Activated T-cell treated with anti-CD3 and anti-CD28 coated beads, Interleukin-2, amount 50 U/mL, for 72 hours (primary cell): ENCODE results near the gene TXNRD2. TPM values are rescaled to one million over a fixed set of nuclear protein-coding genes. Genes with fewer than 3 reads are reported as not detected.

Experiments
- ATAC-seq, 2 donors: fragments of 150-1000 bp; cut with Tn5 transposase; replicated peaks in 1 of 2; 2 replicates each; pipeline ENCODE4 v1.10.0; 2021; ENCODE audit warnings: moderate library complexity in 2 of 2, mild to moderate bottlenecking in 1 of 2
- DNase-seq, 2 donors: peaks; one replicate each; pipeline ENCODE4 v3.0.0; 2021 to 2022; ENCODE audit warnings: mixed read lengths in 1 of 2
- H3K27ac Mint-ChIP-seq: one replicate; pipeline ENCODE4 v1.8.0; 2022; ENCODE audit warnings: mild to moderate bottlenecking, moderate library complexity, mixed read lengths
- H3K27me3 Mint-ChIP-seq: one replicate; pipeline ENCODE4 v1.8.0; 2022; ENCODE audit warnings: low read depth, mixed read lengths
- H3K36me3 Mint-ChIP-seq, 2 donors: one replicate each; pipeline ENCODE4 v1.8.0; 2022; ENCODE audit warnings: mixed read lengths in 2 of 2, mild to moderate bottlenecking in 1 of 2; ENCODE audit not compliant: insufficient read depth in 2 of 2
- H3K4me1 Mint-ChIP-seq: one replicate; pipeline ENCODE4 v1.8.0; 2022; ENCODE audit warnings: low read depth, mixed read lengths
- H3K4me3 Mint-ChIP-seq, 2 donors: one replicate each; pipeline ENCODE4 v1.8.0; 2022; ENCODE audit warnings: mild to moderate bottlenecking in 2 of 2, mixed read lengths in 2 of 2, moderate library complexity in 2 of 2
- H3K9me3 Mint-ChIP-seq, 2 donors: one replicate each; pipeline ENCODE4 v1.8.0; 2022; ENCODE audit warnings: mixed read lengths in 2 of 2
- total RNA-seq, 2 donors: library from RNA; stranded (reverse); gene quantifications; one replicate each; pipeline ENCODE4 v1.2.3, GENCODE V29; 2022

TXNRD2 gene
- total RNA-seq, 2 donors from 2014 or later: 21.3 to 23.4 TPM

DNA sequence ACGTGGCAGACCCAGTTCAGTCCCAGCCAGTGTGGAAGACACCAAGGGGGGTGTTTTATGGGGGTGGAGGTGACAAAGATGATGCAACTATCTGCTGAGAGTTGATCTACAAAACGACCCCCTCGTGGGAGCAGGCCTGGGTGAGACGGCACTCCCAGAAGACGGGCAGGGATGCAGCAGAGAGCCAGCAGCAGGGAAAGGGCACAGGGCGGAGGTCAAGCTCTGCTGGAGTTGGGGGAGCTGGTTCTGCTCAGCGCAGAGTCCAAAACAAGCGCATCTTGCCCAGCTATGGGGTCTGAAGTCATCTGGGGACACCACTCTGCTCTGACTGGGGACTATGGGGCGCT, 90.9 kb downstream of the TXNRD2 start:
- H3K9me3 Mint-ChIP-seq: no peaks in the 10 kb centered on the region
- H3K4me3 Mint-ChIP-seq: no peak overlapping the region
- peaks cover 48% of the 10 kb centered on the region for H3K4me1 Mint-ChIP-seq
- DNase-seq (no peak), ATAC-seq (no peak)
- no peaks in the 10 kb centered on the region for H3K27me3 Mint-ChIP-seq
- H3K36me3 Mint-ChIP-seq: peaks cover 0 to 9% of the 10 kb centered on the region in 2 donors
- H3K27ac Mint-ChIP-seq: no peak overlapping the region

DNA sequence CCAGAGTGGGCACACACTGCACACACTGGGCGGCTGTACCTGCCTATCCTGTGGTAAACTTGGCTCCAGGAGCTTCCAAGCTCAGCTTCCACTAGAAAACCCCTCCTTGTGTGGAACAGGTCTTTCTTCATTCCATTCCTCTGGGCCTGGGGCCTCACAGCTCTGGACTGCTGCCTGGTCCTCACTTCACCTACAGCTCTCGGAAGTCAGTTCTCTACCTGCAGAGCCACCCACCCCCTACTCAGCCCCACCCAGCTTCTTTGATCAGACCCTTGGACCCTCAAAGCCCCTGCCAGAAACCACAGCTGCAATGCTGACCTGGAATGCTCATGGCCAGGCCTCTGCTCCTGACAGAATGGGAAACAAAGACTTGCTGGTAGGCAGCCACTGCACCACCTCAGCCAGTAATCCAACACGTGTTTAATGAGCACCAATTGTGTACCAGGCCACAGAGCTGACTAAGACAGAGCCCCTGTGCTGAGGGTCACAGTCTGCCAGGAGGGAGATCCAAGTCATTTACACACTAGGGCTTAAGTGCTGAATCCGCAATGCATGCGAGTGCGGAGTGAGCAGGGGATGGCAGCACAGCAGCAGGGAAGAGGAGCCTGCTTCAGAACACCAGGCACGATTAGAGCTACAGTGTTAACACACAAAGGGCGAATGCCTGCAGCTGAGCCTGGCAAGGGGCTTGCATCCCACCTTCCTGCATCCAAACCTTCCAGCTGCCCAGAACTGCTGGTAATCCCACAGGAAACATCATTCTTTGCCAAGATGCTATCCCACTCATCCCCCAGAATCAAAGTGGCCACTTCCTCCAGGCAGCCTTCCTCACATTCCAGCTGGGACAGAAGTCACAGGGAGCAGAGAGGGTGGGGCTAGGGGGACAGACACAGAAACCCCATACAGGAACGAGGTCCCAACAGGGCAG, 91.5 kb downstream of the TXNRD2 start:
- Mint-ChIP-seq H3K27me3 (no peaks in the 10 kb centered on the region), H3K9me3 (no peaks in the 10 kb centered on the region), H3K27ac (no peak overlapping the region), H3K4me1 (peaks cover 53% of the 10 kb centered on the region), H3K36me3 (peaks cover 0 to 9% of the 10 kb centered on the region in 2 donors), H3K4me3 (no peak overlapping the region)
- no peak for ATAC-seq
- no peak for DNase-seq

DNA sequence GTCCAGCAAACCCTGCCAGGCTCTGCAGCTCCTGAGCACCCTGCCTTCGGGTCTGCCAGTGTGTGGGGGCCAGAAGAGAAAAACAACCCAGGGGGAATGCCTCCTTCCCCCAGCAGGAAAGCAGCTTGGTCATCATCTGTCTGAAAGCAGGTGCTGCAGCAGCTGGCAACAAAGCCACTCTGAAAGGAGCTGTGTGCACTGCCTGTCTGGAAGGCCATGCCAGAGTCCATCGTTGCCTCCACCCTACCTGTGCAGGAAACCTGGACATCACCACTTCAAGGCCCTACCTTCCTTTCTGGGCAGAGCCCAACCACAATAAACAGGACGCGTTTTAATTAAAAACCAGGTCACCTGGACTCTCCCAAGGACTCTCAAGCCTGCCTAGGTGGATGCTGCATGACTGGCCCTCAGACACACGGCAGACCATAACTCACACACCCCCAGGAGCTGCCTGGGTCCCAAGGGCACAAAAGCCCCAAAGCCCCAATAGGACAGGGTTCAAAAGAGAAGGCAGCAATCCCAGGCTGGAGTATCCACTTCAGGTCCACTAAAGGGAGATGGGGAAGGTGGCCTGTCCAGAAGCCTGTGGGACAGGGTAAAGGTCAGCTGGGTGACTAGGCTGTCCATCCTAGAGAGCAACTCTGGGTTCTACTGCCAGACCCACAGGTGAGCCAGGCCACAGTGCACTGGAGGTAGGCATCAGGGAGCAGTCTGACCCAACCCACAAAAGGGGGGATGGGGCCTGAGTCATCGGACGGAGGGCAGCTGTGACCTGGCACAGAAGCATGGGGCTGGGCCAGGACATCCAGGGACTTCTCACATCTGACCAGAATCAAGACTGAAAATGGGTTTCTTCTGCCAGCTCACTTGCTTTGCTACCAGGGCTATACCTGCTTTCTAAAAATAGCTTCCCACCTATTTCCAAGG, 93.1 kb downstream of the TXNRD2 start:
- H3K4me1 Mint-ChIP-seq: peaks cover 59% of the 10 kb centered on the region
- DNase-seq (no peak), ATAC-seq (no peak)
- H3K9me3 Mint-ChIP-seq: no peaks in the 10 kb centered on the region
- no peaks in the 10 kb centered on the region for H3K27me3 Mint-ChIP-seq
- no peak overlapping the region for H3K4me3 Mint-ChIP-seq
- peaks cover 0 to 6% of the 10 kb centered on the region in 2 donors for H3K36me3 Mint-ChIP-seq
- no peak overlapping the region for H3K27ac Mint-ChIP-seq

DNA sequence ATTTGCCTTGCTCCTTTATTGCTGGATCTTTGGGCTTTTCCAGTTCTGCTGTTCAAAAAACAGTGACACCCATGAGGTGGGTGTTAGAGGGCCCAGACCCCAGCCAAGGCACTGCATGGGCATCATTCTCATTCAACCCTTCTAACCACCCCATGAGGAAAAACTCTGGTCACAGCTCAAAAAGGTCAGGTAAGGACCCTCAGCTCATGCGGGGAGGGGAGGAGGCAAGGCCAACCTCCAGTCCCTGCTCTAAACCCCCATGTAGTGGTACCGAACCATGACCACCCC, 94.3 kb downstream of the TXNRD2 start:
- DNase-seq (no peak), ATAC-seq (no peak)
- Mint-ChIP-seq H3K27me3 (no peaks in the 10 kb centered on the region), H3K4me3 (no peak overlapping the region), H3K4me1 (peaks cover 47% of the 10 kb centered on the region), H3K27ac (no peak overlapping the region), H3K36me3 (peaks cover 0 to 6% of the 10 kb centered on the region in 2 donors), H3K9me3 (no peaks in the 10 kb centered on the region)

DNA sequence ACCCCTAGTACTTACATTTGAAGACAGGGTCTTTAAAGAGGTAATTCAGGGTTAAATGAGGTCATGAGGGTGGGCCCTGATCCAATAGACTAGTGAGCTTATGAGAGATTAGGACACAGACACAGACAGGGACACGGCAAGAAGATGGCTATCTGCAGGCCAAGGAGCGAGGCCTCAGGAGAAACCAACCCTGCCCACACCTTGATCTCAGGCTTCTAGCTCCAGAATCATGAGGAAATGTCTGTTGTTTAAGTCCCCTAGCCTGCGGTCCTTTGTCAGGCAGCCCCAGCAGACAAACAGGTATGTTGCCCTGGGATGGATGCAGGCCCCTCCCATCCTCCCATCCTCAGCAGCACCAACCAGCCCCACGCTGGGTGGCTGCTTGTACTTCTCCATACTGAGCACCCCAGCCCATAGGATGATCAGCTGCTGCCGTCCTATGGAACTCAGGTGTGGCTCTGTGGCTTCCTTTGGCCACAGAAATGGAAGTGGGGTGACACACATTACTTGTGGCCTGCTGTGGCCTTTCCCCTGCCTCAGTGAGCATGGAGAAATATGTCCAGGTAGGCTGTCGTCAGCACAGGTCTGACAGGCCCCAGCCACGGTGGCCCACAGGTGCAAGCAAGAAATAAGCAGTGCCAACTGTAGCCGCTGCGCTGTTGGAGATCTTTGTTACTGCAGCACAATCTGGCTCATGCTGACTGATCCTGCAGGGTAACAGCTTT, 94.8 kb downstream of the TXNRD2 start:
- DNase-seq: no peak
- Mint-ChIP-seq H3K27ac (no peak overlapping the region), H3K4me3 (no peak overlapping the region)

DNA sequence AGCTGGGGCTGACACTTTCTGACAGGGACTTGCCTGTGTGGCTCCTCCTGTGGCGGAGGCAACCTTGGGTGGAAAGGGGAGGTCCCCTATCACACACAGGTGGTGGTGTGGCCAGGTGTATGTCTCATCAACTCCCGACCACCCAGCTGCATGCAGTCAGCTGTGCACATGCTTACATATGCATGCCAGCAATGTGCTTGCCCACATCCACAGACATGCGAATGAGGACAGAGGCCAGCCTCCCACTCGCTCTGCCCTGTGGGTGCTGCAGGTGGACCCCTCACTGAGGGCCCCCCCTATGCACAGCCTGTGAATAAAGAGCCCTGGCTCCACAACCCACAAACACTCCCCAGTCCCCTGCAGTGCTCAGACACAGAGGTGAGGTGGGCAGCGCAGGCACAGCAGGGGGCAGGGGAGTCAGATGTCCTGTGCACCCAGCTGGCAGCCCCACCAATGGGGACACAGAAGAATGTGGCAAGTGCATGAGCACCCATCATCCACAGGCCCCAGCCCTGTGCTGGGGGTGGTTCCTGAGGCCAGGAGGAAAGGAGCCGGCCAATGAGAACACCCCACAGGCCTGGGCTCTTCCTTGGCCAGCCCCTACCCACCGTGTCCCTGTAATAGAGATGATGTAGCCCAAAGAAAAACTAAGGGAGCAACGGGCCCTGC, 96.4 kb downstream of the TXNRD2 start:
- Mint-ChIP-seq H3K27me3 (no peaks in the 10 kb centered on the region), H3K27ac (no peak overlapping the region), H3K4me3 (no peak overlapping the region), H3K9me3 (no peaks in the 10 kb centered on the region), H3K36me3 (peaks cover 0 to 6% of the 10 kb centered on the region in 2 donors), H3K4me1 (peaks cover 35% of the 10 kb centered on the region)
- DNase-seq: no peak
- ATAC-seq: peak; percentile 14 to 28

More for the DNA sequence above, 94.8 kb downstream of the TXNRD2 start:
- Mint-ChIP-seq H3K9me3 (no peaks in the 10 kb centered on the region), H3K36me3 (peaks cover 0 to 6% of the 10 kb centered on the region in 2 donors), H3K27me3 (no peaks in the 10 kb centered on the region), H3K4me1 (peaks cover 42% of the 10 kb centered on the region)
- no peak for ATAC-seq

DNA sequence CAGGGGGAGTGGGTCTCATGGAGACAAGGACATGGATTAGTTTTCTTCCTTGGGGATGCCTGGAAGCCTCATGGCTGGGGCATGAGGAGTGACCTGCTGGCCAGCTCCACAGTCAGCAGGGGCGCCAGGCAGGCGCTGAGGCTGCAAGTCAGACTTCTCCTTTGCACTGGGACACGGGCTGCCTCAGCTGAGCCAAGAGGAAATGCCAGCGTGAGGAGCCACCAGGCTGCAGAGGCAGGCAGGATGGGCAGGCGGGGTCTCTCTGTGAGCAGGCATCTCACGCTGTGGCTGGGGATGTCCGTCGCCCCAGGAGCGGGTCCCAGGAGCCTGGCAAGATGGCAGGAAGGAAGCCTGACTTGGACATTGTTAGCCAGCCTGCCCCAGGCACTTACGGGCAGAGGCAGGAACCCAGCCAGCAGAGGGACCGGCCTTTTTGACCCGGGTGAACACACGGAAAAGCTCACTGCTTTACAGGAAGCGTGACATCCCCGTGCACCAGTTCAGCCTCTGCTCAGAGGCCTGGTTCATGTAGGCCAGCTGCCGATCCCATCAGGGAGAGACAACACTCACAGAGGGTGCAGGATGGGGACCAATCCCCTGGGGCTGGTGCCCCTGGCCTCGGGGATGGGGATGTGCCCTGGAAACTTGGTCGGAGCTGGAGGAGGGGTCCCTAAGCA, 97.1 kb downstream of the TXNRD2 start:
- ATAC-seq (peak; percentile 36 to 37), DNase-seq (no peak)
- Mint-ChIP-seq H3K9me3 (no peaks in the 10 kb centered on the region), H3K36me3 (peaks cover 0 to 6% of the 10 kb centered on the region in 2 donors), H3K27ac (no peak overlapping the region), H3K4me1 (peaks cover 29% of the 10 kb centered on the region), H3K4me3 (peak overlapping the region; percentile 39 to 53), H3K27me3 (no peaks in the 10 kb centered on the region)

DNA sequence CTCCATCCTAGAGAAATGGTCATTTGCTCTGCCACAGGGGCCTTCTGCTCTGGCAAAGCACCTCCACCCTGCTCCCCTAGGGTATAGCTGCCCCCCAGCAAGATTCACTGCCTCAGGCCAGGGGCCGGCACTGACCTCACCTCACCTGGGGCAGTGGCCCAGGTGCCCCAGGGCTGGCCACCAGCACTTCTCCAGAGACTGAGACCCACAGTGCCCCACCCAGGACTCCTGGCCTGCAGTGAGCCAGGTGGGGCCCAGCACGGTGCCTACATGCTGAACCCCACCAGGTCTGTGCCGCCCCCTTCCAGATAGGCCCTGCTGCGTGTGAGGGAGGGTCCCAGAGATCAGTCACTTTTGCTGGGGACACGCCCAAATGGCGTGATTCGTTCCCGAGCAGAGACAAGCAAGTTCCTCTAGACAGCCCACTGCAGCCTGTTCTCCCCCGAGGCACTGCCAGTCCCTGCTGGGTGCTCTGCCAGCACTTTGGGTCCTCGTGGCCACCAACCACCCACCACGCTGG, 97.7 kb downstream of the TXNRD2 start:
- Mint-ChIP-seq H3K4me1 (peaks cover 23% of the 10 kb centered on the region), H3K36me3 (peaks cover 0 to 6% of the 10 kb centered on the region in 2 donors), H3K27ac (no peak overlapping the region), H3K4me3 (no peak overlapping the region), H3K9me3 (no peaks in the 10 kb centered on the region), H3K27me3 (no peaks in the 10 kb centered on the region)
- ATAC-seq (peak in 1 of 2 donors; percentile 16), DNase-seq (no peak)

DNA sequence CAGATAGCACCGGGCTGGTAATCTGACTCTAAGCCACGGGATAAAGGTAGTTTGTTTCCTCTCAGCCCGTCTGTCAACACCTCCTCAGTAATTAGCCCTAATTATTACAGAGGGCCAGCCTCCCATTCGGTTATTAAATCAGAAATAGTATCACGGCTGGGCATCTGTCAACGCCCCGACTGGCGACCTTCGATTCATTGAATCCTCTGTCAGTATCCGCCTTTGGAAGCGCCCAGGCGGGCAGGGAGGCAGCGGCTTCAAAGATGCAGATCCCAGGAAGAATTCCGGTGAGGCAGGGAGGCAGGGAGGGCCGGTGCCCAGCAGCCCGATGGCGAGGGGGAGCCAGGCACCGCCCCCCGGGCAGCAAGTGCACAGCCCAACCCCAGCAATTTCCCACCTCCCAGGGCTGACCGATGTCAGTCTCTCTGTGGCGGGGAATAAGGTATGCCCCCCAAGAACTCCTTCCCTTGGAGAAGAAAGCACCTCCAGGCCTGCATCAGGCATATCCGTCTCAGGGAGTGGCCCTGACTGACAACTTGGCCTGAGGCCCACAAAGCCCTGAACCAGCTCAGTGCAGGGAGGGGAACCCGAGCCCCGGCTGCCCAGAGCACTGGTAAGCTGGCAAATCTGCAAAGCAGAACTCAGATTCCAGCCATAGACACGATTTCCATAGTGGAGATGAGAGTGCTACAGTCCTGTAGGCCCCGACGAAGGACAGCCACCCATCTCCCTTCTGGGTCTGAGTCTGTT, 98.3 kb downstream of the TXNRD2 start:
- H3K4me1 Mint-ChIP-seq: peaks cover 19% of the 10 kb centered on the region
- no peak overlapping the region for H3K4me3 Mint-ChIP-seq
- H3K27ac Mint-ChIP-seq: no peak overlapping the region
- no peaks in the 10 kb centered on the region for H3K27me3 Mint-ChIP-seq
- DNase-seq (no peak), ATAC-seq (no peak)
- peaks cover 0 to 6% of the 10 kb centered on the region in 2 donors for H3K36me3 Mint-ChIP-seq
- no peaks in the 10 kb centered on the region for H3K9me3 Mint-ChIP-seq

DNA sequence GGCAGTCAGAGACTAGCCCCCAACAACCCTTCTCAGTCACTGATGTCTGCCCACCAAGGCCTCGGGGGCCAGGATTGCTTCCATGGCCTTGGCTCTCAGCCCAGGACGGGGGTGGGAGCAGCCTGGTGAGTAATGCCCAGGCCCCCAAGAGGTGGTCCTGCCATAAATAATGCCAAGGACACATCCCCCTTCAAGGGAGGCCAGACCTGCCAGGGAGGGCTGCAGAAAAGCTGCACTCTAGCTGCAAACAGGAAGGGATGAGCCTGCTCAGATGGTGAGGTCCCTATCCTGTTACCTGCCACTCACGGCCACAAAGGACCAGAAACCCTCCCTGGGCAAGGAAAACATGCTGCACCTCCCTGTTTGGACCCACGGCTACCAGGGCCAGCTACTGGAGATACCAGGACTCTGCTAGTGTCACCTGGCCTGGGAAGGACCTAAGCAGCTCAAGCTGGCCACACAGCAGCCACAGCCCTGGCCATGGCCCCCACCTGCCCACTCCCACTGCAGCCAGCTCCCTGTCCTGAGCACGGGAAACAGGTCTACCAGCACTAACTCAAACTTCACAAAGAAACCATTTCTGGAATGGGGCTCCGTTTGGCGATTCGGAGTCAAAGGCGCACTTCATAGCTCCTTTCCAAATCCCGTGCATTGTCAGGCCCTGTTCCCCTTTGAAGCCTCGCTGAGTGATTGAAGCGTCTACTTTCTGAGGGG, 99.1 kb downstream of the TXNRD2 start:
- peaks cover 19% of the 10 kb centered on the region for H3K4me1 Mint-ChIP-seq
- H3K36me3 Mint-ChIP-seq: peaks cover 0 to 2% of the 10 kb centered on the region in 2 donors
- H3K27me3 Mint-ChIP-seq: no peaks in the 10 kb centered on the region
- ATAC-seq (no peak), DNase-seq (no peak)
- no peaks in the 10 kb centered on the region for H3K9me3 Mint-ChIP-seq
- H3K27ac Mint-ChIP-seq: no peak overlapping the region
- no peak overlapping the region for H3K4me3 Mint-ChIP-seq
